ENCODE data around the gene LRP1B.

Gene LRP1B

GRCh38 chr2:141557329-141558095, 573.3 kb downstream of the LRP1B start:
- H3K9me3 ChIP-seq (ENCODE audit: control insufficient read depth, insufficient read depth, low read length): no peaks in the 10 kb centered on the region
- no peak overlapping the region for H3K4me3 ChIP-seq (ENCODE audit: low read length)
- no peaks in the 10 kb centered on the region for H3F3A ChIP-seq (ENCODE audit: control insufficient read depth, insufficient read depth)
- H3K36me3 ChIP-seq (ENCODE audit: control insufficient read depth, low read length): no peaks in the 10 kb centered on the region
- no peaks in the 10 kb centered on the region for H3K79me2 ChIP-seq (ENCODE audit: control insufficient read depth, low read length)
- H3K4me1 ChIP-seq (ENCODE audit: control insufficient read depth, low read length): no peaks in the 10 kb centered on the region
- H3K9me2 ChIP-seq (replicated peaks; ENCODE audit: control insufficient read depth, low read length): no peaks in the 10 kb centered on the region
- no peak for TF ChIP-seq CTCF (IDR thresholded peaks at IDR 0.05; ENCODE audit: low read depth, low read length, poor library complexity, severe bottlenecking)
- no peak for TF ChIP-seq EZH2phosphoT487 (IDR thresholded peaks at IDR 0.05; ENCODE audit: borderline replicate concordance, low read length)
- H3K4me2 ChIP-seq (ENCODE audit: low read length): no peak overlapping the region
- no peaks in the 10 kb centered on the region for H4K20me1 ChIP-seq (ENCODE audit: control insufficient read depth, insufficient read depth, low read depth, low read length)
- no peak overlapping the region for H3K27ac ChIP-seq (ENCODE audit: low read depth, low read length)
- H3K27me3 ChIP-seq (ENCODE audit: control insufficient read depth, low read length): no peaks in the 10 kb centered on the region

GRCh38 chr2:141555876-141556470, 574.8 kb downstream of the LRP1B start:
- Histone ChIP-seq H3K36me3 (ENCODE audit: control insufficient read depth, low read length) (no peaks in the 10 kb centered on the region), H3K9me3 (ENCODE audit: control insufficient read depth, insufficient read depth, low read length) (no peaks in the 10 kb centered on the region)
- TF ChIP-seq CTCF (IDR thresholded peaks at IDR 0.05; ENCODE audit: low read depth, low read length, poor library complexity, severe bottlenecking) (no peak), EZH2phosphoT487 (IDR thresholded peaks at IDR 0.05; ENCODE audit: borderline replicate concordance, low read length) (no peak)

GRCh38 chr2:141554810-141555209, 576.0 kb downstream of the LRP1B start:
- no peak overlapping the region for H3K27ac ChIP-seq (ENCODE audit: low read depth, low read length)
- no peaks in the 10 kb centered on the region for H3K27me3 ChIP-seq (ENCODE audit: control insufficient read depth, low read length)
- H3K9me3 ChIP-seq (ENCODE audit: control insufficient read depth, insufficient read depth, low read length): no peaks in the 10 kb centered on the region
- H3F3A ChIP-seq (ENCODE audit: control insufficient read depth, insufficient read depth): no peaks in the 10 kb centered on the region
- no peaks in the 10 kb centered on the region for H3K79me2 ChIP-seq (ENCODE audit: control insufficient read depth, low read length)
- TF ChIP-seq EZH2phosphoT487 (IDR thresholded peaks at IDR 0.05; ENCODE audit: borderline replicate concordance, low read length) (no peak), CTCF (IDR thresholded peaks at IDR 0.05; ENCODE audit: low read depth, low read length, poor library complexity, severe bottlenecking) (peak; percentile 27)
- no peaks in the 10 kb centered on the region for H4K20me1 ChIP-seq (ENCODE audit: control insufficient read depth, insufficient read depth, low read depth, low read length)
- H3K4me2 ChIP-seq (ENCODE audit: low read length): no peak overlapping the region
- no peaks in the 10 kb centered on the region for H3K4me1 ChIP-seq (ENCODE audit: control insufficient read depth, low read length)
- H3K9me2 ChIP-seq (replicated peaks; ENCODE audit: control insufficient read depth, low read length): no peaks in the 10 kb centered on the region
- no peaks in the 10 kb centered on the region for H3K36me3 ChIP-seq (ENCODE audit: control insufficient read depth, low read length)
- no peak overlapping the region for H3K4me3 ChIP-seq (ENCODE audit: low read length)

More at GRCh38 chr2:141555876-141556470, 574.8 kb downstream of the LRP1B start:
- Histone ChIP-seq H3K79me2 (ENCODE audit: control insufficient read depth, low read length) (no peaks in the 10 kb centered on the region), H3F3A (ENCODE audit: control insufficient read depth, insufficient read depth) (no peaks in the 10 kb centered on the region), H3K27ac (ENCODE audit: low read depth, low read length) (no peak overlapping the region), H4K20me1 (ENCODE audit: control insufficient read depth, insufficient read depth, low read depth, low read length) (no peaks in the 10 kb centered on the region), H3K27me3 (ENCODE audit: control insufficient read depth, low read length) (no peaks in the 10 kb centered on the region), H3K4me3 (ENCODE audit: low read length) (no peak overlapping the region), H3K4me2 (ENCODE audit: low read length) (no peak overlapping the region), H3K9me2 (replicated peaks; ENCODE audit: control insufficient read depth, low read length) (no peaks in the 10 kb centered on the region), H3K4me1 (ENCODE audit: control insufficient read depth, low read length) (no peaks in the 10 kb centered on the region)
